ENCODE measurements around the gene TSPAN4. TPM values are rescaled to one million over a fixed set of nuclear protein-coding genes. Genes with fewer than 3 reads are reported as not detected.
A peak's percentile ranks its signal among the peaks of the same experiment; 100 is the strongest.

TSPAN4 gene
- total and polyA plus RNA-seq, 4 donors, result 68.3 to 197 (median 134) TPM

GRCh38 chr11:910589-911030 is 68.0 kb downstream of the TSPAN4 start, which contains the start of gene CHID1:
CHID1 (minus strand) TSS chr11:910810; CDS start chr11:904816, 5,994 bp downstream.
- TF ChIP-seq CTCF (IDR thresholded peaks at IDR 0.05; ENCODE audit: control extremely low read depth, extremely low read depth), result no peak
- Histone ChIP-seq H3K27ac (ENCODE audit: low read depth in 1 of 2, low read length in 1 of 2) (peak within 1 kb of the TSS; percentile 66 to 90), H3K4me1 (ENCODE audit: control insufficient read depth in 5 of 5, insufficient read depth in 5 of 5, low read length in 5 of 5) (peaks cover 0 to 14% (median 0%) of the 10 kb centered on the region in 5 donors), H3K36me3 (ENCODE audit: control insufficient read depth in 4 of 4, insufficient read depth in 4 of 4, low read length in 4 of 4) (peaks cover 0 to 4% (median 1%) of the 10 kb centered on the region in 4 donors), H3K4me3 (peak within 1 kb of the TSS; percentile 90), H3K9ac (ENCODE audit: insufficient read depth in 1 of 2, low read length in 2 of 2) (peak within 1 kb of the TSS in 1 of 2 donors; percentile 46), H3K27me3 (ENCODE audit: control insufficient read depth in 3 of 3, insufficient read depth in 3 of 3, low read length in 2 of 3) (no peaks in the 10 kb centered on the region), H3K9me3 (ENCODE audit: control insufficient read depth in 4 of 4, insufficient read depth in 3 of 4, low read length in 3 of 4) (no peaks in the 10 kb centered on the region)
- peak; percentile 82 to 90 (median 89) for DNase-seq
- WGBS, 2 donors, result 0 to 1% methylated on average over 23 to 59 of the region's 59 CpGs
- peak; percentile 94 for ATAC-seq (ENCODE audit: insufficient read depth, low FRiP score)

GRCh38 chr11:911031-911889 is 68.6 kb downstream of the TSPAN4 start:
- Histone ChIP-seq H3K4me1 (ENCODE audit: control insufficient read depth in 5 of 5, insufficient read depth in 5 of 5, low read length in 5 of 5) (peaks cover 0 to 14% (median 0%) of the 10 kb centered on the region in 5 donors), H3K4me3 (peak overlapping the region; percentile 65), H3K9me3 (ENCODE audit: control insufficient read depth in 4 of 4, insufficient read depth in 3 of 4, low read length in 3 of 4) (no peaks in the 10 kb centered on the region), H3K27ac (ENCODE audit: low read depth in 1 of 2, low read length in 1 of 2) (peak overlapping the region; percentile 66 to 90), H3K9ac (ENCODE audit: insufficient read depth in 1 of 2, low read length in 2 of 2) (peak overlapping the region in 1 of 2 donors; percentile 46), H3K27me3 (ENCODE audit: control insufficient read depth in 3 of 3, insufficient read depth in 3 of 3, low read length in 2 of 3) (no peaks in the 10 kb centered on the region), H3K36me3 (ENCODE audit: control insufficient read depth in 4 of 4, insufficient read depth in 4 of 4, low read length in 4 of 4) (peaks cover 0 to 2% (median under 1%) of the 10 kb centered on the region in 4 donors)
- peak; percentile 54 to 62 (median 56) for DNase-seq
- WGBS, 2 donors, result 3% methylated on average over 66 to 68 of the region's 68 CpGs
- TF ChIP-seq CTCF (IDR thresholded peaks at IDR 0.05; ENCODE audit: control extremely low read depth, extremely low read depth), result no peak
- ATAC-seq (ENCODE audit: insufficient read depth, low FRiP score), result peak; percentile 37

GRCh38 chr11:911890-912219 is 69.2 kb downstream of the TSPAN4 start:
- H3K9me3 ChIP-seq (ENCODE audit: control insufficient read depth in 4 of 4, insufficient read depth in 3 of 4, low read length in 3 of 4), result no peaks in the 10 kb centered on the region
- no peak for ATAC-seq (ENCODE audit: insufficient read depth, low FRiP score)
- peak overlapping the region in 1 of 2 donors; percentile 46 for H3K9ac ChIP-seq (ENCODE audit: insufficient read depth in 1 of 2, low read length in 2 of 2)
- H3K36me3 ChIP-seq (ENCODE audit: control insufficient read depth in 4 of 4, insufficient read depth in 4 of 4, low read length in 4 of 4), result no peaks in the 10 kb centered on the region
- H3K27me3 ChIP-seq (ENCODE audit: control insufficient read depth in 3 of 3, insufficient read depth in 3 of 3, low read length in 2 of 3), result no peaks in the 10 kb centered on the region
- WGBS, 2 donors, result 90 to 95% methylated on average over 11 of the region's 11 CpGs
- peak overlapping the region in 1 of 2 donors; percentile 53 for H3K27ac ChIP-seq (ENCODE audit: low read depth in 1 of 2, low read length in 1 of 2)
- TF ChIP-seq CTCF (IDR thresholded peaks at IDR 0.05; ENCODE audit: control extremely low read depth, extremely low read depth), result no peak
- H3K4me3 ChIP-seq, result no peak overlapping the region
- no peak for DNase-seq
- H3K4me1 ChIP-seq (ENCODE audit: control insufficient read depth in 5 of 5, insufficient read depth in 5 of 5, low read length in 5 of 5), result peaks cover 0 to 14% (median 0%) of the 10 kb centered on the region in 5 donors
